Mammary epithelial cell (primary cell): Measurements from ENCODE around the gene MUTYH.

Source experiments
- CTCF ChIP-seq, 2 donors: IDR thresholded peaks in 1 of 2; conservative IDR thresholded peaks in 1 of 2; 2 replicates each; pipeline ENCODE4 v1.5.1; 2011 to 2012; ENCODE audit warnings: inconsistent platforms in 2 of 2, low read length in 2 of 2, mild to moderate bottlenecking in 2 of 2, control low read depth in 1 of 2, low read depth in 1 of 2; ENCODE audit not compliant: insufficient read depth in 1 of 2; ENCODE audit errors: extremely low read depth in 1 of 2
- EZH2 ChIP-seq: IDR thresholded peaks from 2 replicates; pipeline ENCODE4 v1.6.1; 2012; ENCODE audit warnings: low read length, inconsistent platforms, borderline replicate concordance

- no peak for TF ChIP-seq CTCF (conservative IDR thresholded peaks at IDR 0.05 in 1 of 2, IDR thresholded peaks at IDR 0.05 in 1 of 2; ENCODE audit: extremely low read depth in 1 of 2, insufficient read depth in 1 of 2, low read depth in 1 of 2, low read length in 2 of 2)
- TF ChIP-seq EZH2, result no peak
These were observed 43.0 kb upstream of the MUTYH start for GRCh38 chr1:45383191-45383590.
